TTC549 (cell line): ENCODE measurements around the gene VGLL4.

ENCODE experiments used
- FAIRE-seq: peaks from 2 replicates; lab custom pipeline; 2012; peaks lifted over from hg19 to GRCh38; lab: Jason Lieb, UNC

Gene VGLL4

GRCh38 chr3:11627612-11628011, 16.1 kb downstream of the VGLL4 start:
- FAIRE-seq, result no peak

- no peak for FAIRE-seq
Observed at GRCh38 chr3:11626084-11626463, 17.6 kb downstream of the VGLL4 start.

GRCh38 chr3:11625376-11626083, 18.2 kb downstream of the VGLL4 start:
- no peak for FAIRE-seq

- FAIRE-seq, result no peak
Observed at GRCh38 chr3:11624704-11625375, 18.9 kb downstream of the VGLL4 start.

GRCh38 chr3:11624161-11624560, 19.6 kb downstream of the VGLL4 start:
- no peak for FAIRE-seq

- no peak for FAIRE-seq
Observed at GRCh38 chr3:11622586-11623550, 20.8 kb downstream of the VGLL4 start.

- FAIRE-seq, result no peak
Observed at GRCh38 chr3:11621077-11621476, 22.6 kb downstream of the VGLL4 start.

- no peak for FAIRE-seq
Observed at GRCh38 chr3:11619946-11620652, 23.6 kb downstream of the VGLL4 start.

- FAIRE-seq, result no peak
Observed at GRCh38 chr3:11619461-11619860, 24.3 kb downstream of the VGLL4 start.

- no peak for FAIRE-seq
Observed at GRCh38 chr3:11618904-11619303, 24.8 kb downstream of the VGLL4 start.

GRCh38 chr3:11616551-11616950, 27.2 kb downstream of the VGLL4 start:
- no peak for FAIRE-seq

- FAIRE-seq, result no peak
Observed at GRCh38 chr3:11613851-11614487, 29.7 kb downstream of the VGLL4 start.

GRCh38 chr3:11613319-11613718, 30.4 kb downstream of the VGLL4 start:
- FAIRE-seq, result no peak

GRCh38 chr3:11612515-11613188, 31.1 kb downstream of the VGLL4 start:
- no peak for FAIRE-seq

- FAIRE-seq, result no peak
Observed at GRCh38 chr3:11611341-11611799, 32.3 kb downstream of the VGLL4 start.

- no peak for FAIRE-seq
Observed at GRCh38 chr3:11610700-11611275, 32.9 kb downstream of the VGLL4 start.

GRCh38 chr3:11610044-11610671, 33.6 kb downstream of the VGLL4 start:
- no peak for FAIRE-seq

- FAIRE-seq, result no peak
Observed at GRCh38 chr3:11609481-11609880, 34.2 kb downstream of the VGLL4 start.

GRCh38 chr3:11607816-11608215, 35.9 kb downstream of the VGLL4 start:
- no peak for FAIRE-seq

- no peak for FAIRE-seq
Observed at GRCh38 chr3:11606865-11607440, 36.8 kb downstream of the VGLL4 start.
